Measurements from ENCODE around the gene MIER2. TPM values are rescaled to one million over a fixed set of nuclear protein-coding genes. Genes with fewer than 3 reads are reported as not detected.
A peak's percentile ranks its signal among the peaks of the same experiment; 100 is the strongest.

Gene MIER2
- total RNA-seq, 3 donors from 2014 or later = 25.7 to 30.2 (median 28.7) TPM

GRCh38 chr19:306151-306900, 38.3 kb downstream of the MIER2 start:
- ATAC-seq = no peak
- H3K36me3 Mint-ChIP-seq (ENCODE audit: insufficient read depth) = peaks cover 20% of the 10 kb centered on the region
- no peak overlapping the region for H3K4me3 Mint-ChIP-seq
- no peaks in the 10 kb centered on the region for H3K4me1 Mint-ChIP-seq (ENCODE audit: low read depth)
- H3K9me3 Mint-ChIP-seq = no peaks in the 10 kb centered on the region
- no peak for DNase-seq
- no peaks in the 10 kb centered on the region for H3K27me3 Mint-ChIP-seq (ENCODE audit: low read depth)

- no peaks in the 10 kb centered on the region for H3K4me1 Mint-ChIP-seq (ENCODE audit: low read depth)
- no peak for ATAC-seq
- H3K4me3 Mint-ChIP-seq = no peak overlapping the region
- no peak for DNase-seq
- peaks cover 14% of the 10 kb centered on the region for H3K36me3 Mint-ChIP-seq (ENCODE audit: insufficient read depth)
- H3K9me3 Mint-ChIP-seq = no peaks in the 10 kb centered on the region
- H3K27me3 Mint-ChIP-seq (ENCODE audit: low read depth) = no peaks in the 10 kb centered on the region
Observed at GRCh38 chr19:305240-306150, 39.1 kb downstream of the MIER2 start.

GRCh38 chr19:296476-297225, 47.9 kb downstream of the MIER2 start:
- H3K9me3 Mint-ChIP-seq = no peaks in the 10 kb centered on the region
- H3K4me1 Mint-ChIP-seq (ENCODE audit: low read depth) = peaks cover 6% of the 10 kb centered on the region
- H3K4me3 Mint-ChIP-seq = no peak overlapping the region
- H3K27me3 Mint-ChIP-seq (ENCODE audit: low read depth) = peaks cover 33% of the 10 kb centered on the region
- DNase-seq (no peak), ATAC-seq (no peak)
- H3K36me3 Mint-ChIP-seq (ENCODE audit: insufficient read depth) = no peaks in the 10 kb centered on the region

GRCh38 chr19:295687-296370, 48.8 kb downstream of the MIER2 start:
- Mint-ChIP-seq H3K4me1 (ENCODE audit: low read depth) (peaks cover 6% of the 10 kb centered on the region), H3K9me3 (no peaks in the 10 kb centered on the region), H3K4me3 (no peak overlapping the region), H3K36me3 (ENCODE audit: insufficient read depth) (no peaks in the 10 kb centered on the region), H3K27me3 (ENCODE audit: low read depth) (peaks cover 33% of the 10 kb centered on the region)
- DNase-seq (no peak), ATAC-seq (no peak)

GRCh38 chr19:294946-295686, 49.5 kb downstream of the MIER2 start:
- no peaks in the 10 kb centered on the region for H3K9me3 Mint-ChIP-seq
- DNase-seq (peak; percentile 30), ATAC-seq (peak; percentile 73 to 74)
- H3K36me3 Mint-ChIP-seq (ENCODE audit: insufficient read depth) = no peaks in the 10 kb centered on the region
- H3K4me3 Mint-ChIP-seq = peak overlapping the region; percentile 33
- peaks cover 9% of the 10 kb centered on the region for H3K4me1 Mint-ChIP-seq (ENCODE audit: low read depth)
- H3K27me3 Mint-ChIP-seq (ENCODE audit: low read depth) = peaks cover 37% of the 10 kb centered on the region

GRCh38 chr19:294341-294945, 50.2 kb downstream of the MIER2 start:
- Mint-ChIP-seq H3K27me3 (ENCODE audit: low read depth) (peaks cover 44% of the 10 kb centered on the region), H3K36me3 (ENCODE audit: insufficient read depth) (no peaks in the 10 kb centered on the region), H3K9me3 (no peaks in the 10 kb centered on the region), H3K4me3 (peak overlapping the region; percentile 33), H3K4me1 (ENCODE audit: low read depth) (peaks cover 11% of the 10 kb centered on the region)
- DNase-seq (no peak), ATAC-seq (no peak)

- Mint-ChIP-seq H3K36me3 (ENCODE audit: insufficient read depth) (no peaks in the 10 kb centered on the region), H3K27me3 (ENCODE audit: low read depth) (peaks cover 52% of the 10 kb centered on the region), H3K9me3 (no peaks in the 10 kb centered on the region), H3K4me3 (no peak overlapping the region), H3K4me1 (ENCODE audit: low read depth) (peaks cover 11% of the 10 kb centered on the region)
- ATAC-seq (no peak), DNase-seq (no peak)
Observed at GRCh38 chr19:293436-294110, 51.0 kb downstream of the MIER2 start.

GRCh38 chr19:292951-293350, 51.6 kb downstream of the MIER2 start:
- DNase-seq (no peak), ATAC-seq (no peak)
- no peaks in the 10 kb centered on the region for H3K36me3 Mint-ChIP-seq (ENCODE audit: insufficient read depth)
- H3K4me1 Mint-ChIP-seq (ENCODE audit: low read depth) = peaks cover 11% of the 10 kb centered on the region
- no peaks in the 10 kb centered on the region for H3K9me3 Mint-ChIP-seq
- H3K4me3 Mint-ChIP-seq = no peak overlapping the region
- peaks cover 56% of the 10 kb centered on the region for H3K27me3 Mint-ChIP-seq (ENCODE audit: low read depth)

GRCh38 chr19:292281-292884, 52.2 kb downstream of the MIER2 start:
- Mint-ChIP-seq H3K36me3 (ENCODE audit: insufficient read depth) (no peaks in the 10 kb centered on the region), H3K27me3 (ENCODE audit: low read depth) (peaks cover 60% of the 10 kb centered on the region), H3K4me3 (no peak overlapping the region), H3K4me1 (ENCODE audit: low read depth) (peaks cover 11% of the 10 kb centered on the region), H3K9me3 (no peaks in the 10 kb centered on the region)
- ATAC-seq (no peak), DNase-seq (no peak)

- no peak for ATAC-seq
- peaks cover 11% of the 10 kb centered on the region for H3K4me1 Mint-ChIP-seq (ENCODE audit: low read depth)
- DNase-seq = no peak
- H3K27me3 Mint-ChIP-seq (ENCODE audit: low read depth) = peaks cover 60% of the 10 kb centered on the region
- no peaks in the 10 kb centered on the region for H3K36me3 Mint-ChIP-seq (ENCODE audit: insufficient read depth)
- no peak overlapping the region for H3K4me3 Mint-ChIP-seq
- no peaks in the 10 kb centered on the region for H3K9me3 Mint-ChIP-seq
Observed at GRCh38 chr19:291561-292280, 52.9 kb downstream of the MIER2 start.

GRCh38 chr19:291006-291521, 53.5 kb downstream of the MIER2 start, which contains the start of gene PLPP2:
Gene PLPP2 (minus strand): TSS chr19:291403. CDS start chr19:291336, 67 bp downstream.
- ATAC-seq (peak in 1 of 2 donors; percentile 7), DNase-seq (no peak)
- Mint-ChIP-seq H3K4me1 (ENCODE audit: low read depth) (peaks cover 11% of the 10 kb centered on the region), H3K36me3 (ENCODE audit: insufficient read depth) (no peaks in the 10 kb centered on the region), H3K9me3 (no peaks in the 10 kb centered on the region), H3K27me3 (ENCODE audit: low read depth) (peaks cover 56% of the 10 kb centered on the region), H3K4me3 (peak within 1 kb of the TSS; percentile 57)

Data from activated T-cell treated with anti-CD3 and anti-CD28 coated beads, Interleukin-2, amount 50 U/mL, for 4 hours (primary cell).